Measurements from ENCODE around the gene ECM1.

Gene ECM1

DNA sequence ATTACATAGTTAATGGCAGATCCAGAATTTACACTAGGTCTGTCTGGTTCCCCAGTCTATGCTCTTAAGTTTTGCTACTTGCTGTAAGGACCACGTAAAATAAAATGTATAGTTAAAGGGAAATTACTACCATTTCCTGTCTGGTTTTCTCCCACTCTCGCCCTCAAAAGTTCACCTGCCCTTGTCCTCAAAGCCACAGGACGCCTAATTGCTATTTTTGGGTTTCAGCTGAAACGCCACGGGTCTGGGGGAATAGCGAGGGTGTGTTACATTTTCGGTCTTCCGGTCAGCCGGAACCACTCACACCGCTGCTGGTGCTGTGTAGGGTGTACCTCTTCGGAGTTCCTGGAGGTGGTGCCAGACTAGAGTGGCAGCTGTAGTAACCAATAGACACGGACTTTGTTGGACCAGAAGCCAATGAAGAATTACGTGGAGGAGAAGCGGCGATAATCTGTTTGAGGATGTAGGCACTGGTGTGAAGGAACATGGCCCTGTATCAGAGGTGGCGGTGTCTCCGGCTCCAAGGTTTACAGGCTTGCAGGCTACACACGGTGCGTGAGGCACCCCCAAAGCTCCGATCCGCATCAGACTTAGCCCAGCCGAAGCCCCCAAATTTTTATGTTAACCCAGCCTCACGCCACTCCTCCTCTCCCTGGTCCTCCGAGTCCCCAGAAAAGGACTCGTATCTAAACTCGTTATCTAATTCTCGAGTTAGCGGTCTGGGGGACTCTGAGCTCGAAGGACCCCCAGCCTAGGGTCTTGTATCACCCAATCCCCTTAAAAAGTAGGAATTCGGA is 20.7 kb upstream of the ECM1 start, which contains the start of gene TARS2:
TARS2 (plus strand) TSS at position 454 of the 797 bp plus-strand sequence; CDS start at position 486, 32 bp downstream.
- TF ChIP-seq, protein P1, sequence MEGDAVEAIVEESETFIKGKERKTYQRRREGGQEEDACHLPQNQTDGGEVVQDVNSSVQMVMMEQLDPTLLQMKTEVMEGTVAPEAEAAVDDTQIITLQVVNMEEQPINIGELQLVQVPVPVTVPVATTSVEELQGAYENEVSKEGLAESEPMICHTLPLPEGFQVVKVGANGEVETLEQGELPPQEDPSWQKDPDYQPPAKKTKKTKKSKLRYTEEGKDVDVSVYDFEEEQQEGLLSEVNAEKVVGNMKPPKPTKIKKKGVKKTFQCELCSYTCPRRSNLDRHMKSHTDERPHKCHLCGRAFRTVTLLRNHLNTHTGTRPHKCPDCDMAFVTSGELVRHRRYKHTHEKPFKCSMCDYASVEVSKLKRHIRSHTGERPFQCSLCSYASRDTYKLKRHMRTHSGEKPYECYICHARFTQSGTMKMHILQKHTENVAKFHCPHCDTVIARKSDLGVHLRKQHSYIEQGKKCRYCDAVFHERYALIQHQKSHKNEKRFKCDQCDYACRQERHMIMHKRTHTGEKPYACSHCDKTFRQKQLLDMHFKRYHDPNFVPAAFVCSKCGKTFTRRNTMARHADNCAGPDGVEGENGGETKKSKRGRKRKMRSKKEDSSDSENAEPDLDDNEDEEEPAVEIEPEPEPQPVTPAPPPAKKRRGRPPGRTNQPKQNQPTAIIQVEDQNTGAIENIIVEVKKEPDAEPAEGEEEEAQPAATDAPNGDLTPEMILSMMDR (IDR thresholded peaks at IDR 0.05) = no peak

DNA sequence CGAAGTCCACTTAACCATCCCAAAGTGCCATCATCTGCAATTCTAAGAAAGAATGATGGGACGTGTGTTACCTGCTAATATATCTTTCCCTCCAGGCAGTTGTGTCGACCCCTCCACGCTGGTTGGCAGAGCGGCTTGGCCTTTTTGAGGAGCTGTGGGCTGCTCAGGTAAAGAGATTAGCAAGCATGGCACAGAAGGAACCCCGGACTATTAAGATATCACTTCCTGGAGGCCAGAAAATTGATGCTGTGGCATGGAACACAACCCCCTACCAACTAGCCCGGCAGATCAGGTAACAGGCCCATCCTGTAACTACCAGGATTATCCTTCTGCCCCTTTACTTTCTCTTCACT is 20.2 kb upstream of the ECM1 start:
- TF ChIP-seq, protein P1 (IDR thresholded peaks at IDR 0.05) = no peak

DNA sequence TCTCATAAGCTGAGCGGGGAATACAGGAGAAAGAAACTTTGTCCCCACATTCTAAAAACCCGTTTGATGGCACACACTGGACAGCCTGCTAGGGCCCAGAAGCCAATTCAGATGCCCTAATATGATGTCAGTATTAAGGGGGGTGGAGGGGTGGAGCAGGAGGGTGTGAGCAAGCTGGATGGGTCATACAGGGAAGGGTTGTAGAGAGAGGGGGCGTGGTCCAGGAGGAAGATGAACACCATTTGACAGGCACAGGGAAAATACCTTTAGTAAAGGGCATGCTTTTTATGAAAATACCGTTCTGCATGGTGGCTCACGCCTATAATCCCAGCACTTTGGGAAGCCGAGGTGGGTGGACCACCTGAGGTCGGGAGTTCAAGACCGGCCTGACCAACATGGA is 14.7 kb upstream of the ECM1 start:
- TF ChIP-seq, protein P1 (IDR thresholded peaks at IDR 0.05) = no peak

DNA sequence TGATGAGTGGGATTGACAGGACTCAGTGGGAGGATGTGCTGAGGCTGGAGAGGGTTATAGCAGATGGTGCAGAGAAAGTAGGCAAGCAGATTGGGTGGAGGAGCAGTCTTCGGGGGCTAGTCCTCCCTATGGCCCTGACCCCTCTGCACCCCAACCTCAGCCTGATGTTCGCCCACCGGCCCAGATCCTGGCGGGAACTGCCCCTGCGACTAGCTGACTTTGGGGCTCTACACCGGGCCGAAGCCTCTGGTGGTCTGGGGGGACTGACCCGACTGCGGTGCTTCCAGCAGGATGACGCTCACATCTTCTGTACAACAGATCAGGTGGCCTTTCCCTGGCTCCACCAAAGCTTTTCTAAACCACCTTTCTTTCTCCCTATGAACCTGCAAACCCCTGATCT is 9.6 kb upstream of the ECM1 start:
- TF ChIP-seq, protein P1 (IDR thresholded peaks at IDR 0.05) = no peak

DNA sequence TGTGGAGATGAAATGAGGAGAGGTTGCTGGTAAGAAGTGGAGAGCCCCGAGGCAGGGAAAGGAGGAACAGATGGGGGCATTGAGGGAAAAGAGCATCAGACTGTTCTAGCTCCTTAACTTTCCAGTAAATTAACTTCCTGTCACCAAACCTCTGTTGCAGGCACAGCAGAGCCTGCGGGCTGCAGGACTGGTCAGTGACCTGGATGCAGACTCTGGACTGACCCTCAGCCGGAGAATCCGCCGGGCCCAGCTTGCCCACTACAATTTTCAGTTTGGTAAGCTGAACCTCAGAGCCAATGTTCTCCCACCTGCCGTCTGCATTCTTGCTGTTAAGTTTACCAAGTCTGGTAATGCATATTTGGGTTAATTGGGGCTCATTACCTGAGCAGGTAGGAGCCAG is 2.5 kb upstream of the ECM1 start:
- TF ChIP-seq, protein P1 (IDR thresholded peaks at IDR 0.05) = no peak

DNA sequence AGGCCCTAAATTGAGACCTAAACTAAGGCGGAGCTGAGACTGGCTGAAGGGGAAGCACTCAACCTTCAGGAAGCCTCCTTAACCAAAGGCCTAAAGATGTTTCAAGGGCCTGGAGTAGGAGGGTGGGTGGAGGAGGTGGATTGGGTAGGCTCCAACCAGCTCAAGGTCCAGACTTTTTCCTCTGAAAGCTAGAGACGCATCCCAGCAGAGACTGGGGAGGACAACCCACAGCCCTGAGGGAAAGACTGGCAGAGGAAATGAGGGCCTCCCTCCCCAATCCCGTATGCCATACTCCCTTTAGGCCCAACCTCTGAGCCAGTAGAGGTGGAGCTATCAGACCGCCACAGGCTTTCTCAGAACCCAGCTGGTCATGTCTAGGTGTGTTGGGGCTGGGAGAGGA is 1.1 kb downstream of the ECM1 start:
- TF ChIP-seq, protein P1 (IDR thresholded peaks at IDR 0.05) = no peak

DNA sequence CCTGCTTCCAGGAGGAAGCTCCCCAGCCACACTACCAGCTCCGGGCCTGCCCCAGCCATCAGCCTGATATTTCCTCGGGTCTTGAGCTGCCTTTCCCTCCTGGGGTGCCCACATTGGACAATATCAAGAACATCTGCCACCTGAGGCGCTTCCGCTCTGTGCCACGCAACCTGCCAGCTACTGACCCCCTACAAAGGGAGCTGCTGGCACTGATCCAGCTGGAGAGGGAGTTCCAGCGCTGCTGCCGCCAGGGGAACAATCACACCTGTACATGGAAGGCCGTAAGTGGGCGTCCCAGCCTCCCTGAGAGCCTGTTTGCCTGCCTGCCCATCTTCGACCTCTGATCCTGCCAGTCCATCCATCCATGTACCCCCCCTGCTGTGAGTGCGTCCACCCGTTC is 3.6 kb downstream of the ECM1 start:
- TF ChIP-seq, protein P1 (IDR thresholded peaks at IDR 0.05) = no peak
